Activated CD8-positive, alpha-beta memory T cell treated with anti-CD3 and anti-CD28 coated beads for 1 hour (primary cell): Measurements from ENCODE around the gene CLMN.

ENCODE experiments used
- DNase-seq, 2 donors: peaks; one replicate each; pipeline ENCODE4 v3.0.0-alpha.2; 2020; ENCODE audit warnings: low read depth in 1 of 2; ENCODE audit errors: extremely low read depth in 1 of 2

Gene CLMN

GRCh38 chr14:95246870-95247269 is 72.8 kb downstream of the CLMN start:
- DNase-seq: no peak

GRCh38 chr14:95245334-95245733 is 74.4 kb downstream of the CLMN start:
- DNase-seq: no peak

GRCh38 chr14:95244587-95244986 is 75.1 kb downstream of the CLMN start:
- DNase-seq: no peak

GRCh38 chr14:95242870-95243269 is 76.8 kb downstream of the CLMN start:
- DNase-seq: no peak

- DNase-seq: no peak
These were observed 78.6 kb downstream of the CLMN start for GRCh38 chr14:95240859-95241813.

GRCh38 chr14:95238487-95239298 is 81.0 kb downstream of the CLMN start:
- no peak for DNase-seq

GRCh38 chr14:95237958-95238340 is 81.8 kb downstream of the CLMN start:
- DNase-seq: no peak

GRCh38 chr14:95237121-95237957 is 82.4 kb downstream of the CLMN start:
- no peak for DNase-seq

- no peak for DNase-seq
These were observed 83.5 kb downstream of the CLMN start for GRCh38 chr14:95236221-95236620.

GRCh38 chr14:95235767-95236166 is 83.9 kb downstream of the CLMN start:
- DNase-seq: no peak

- DNase-seq: no peak
These were observed 84.4 kb downstream of the CLMN start for GRCh38 chr14:95235351-95235750.

GRCh38 chr14:95234426-95234825 is 85.3 kb downstream of the CLMN start:
- no peak for DNase-seq

GRCh38 chr14:95233702-95234241 is 85.9 kb downstream of the CLMN start:
- DNase-seq: no peak

- no peak for DNase-seq
These were observed 86.7 kb downstream of the CLMN start for GRCh38 chr14:95232894-95233584.

- DNase-seq: no peak
These were observed 87.6 kb downstream of the CLMN start for GRCh38 chr14:95231966-95232633.

GRCh38 chr14:95229749-95230148 is 90.0 kb downstream of the CLMN start:
- DNase-seq: no peak

- DNase-seq: no peak
These were observed 91.5 kb downstream of the CLMN start for GRCh38 chr14:95228240-95228639.

- DNase-seq: no peak
These were observed 92.3 kb downstream of the CLMN start for GRCh38 chr14:95227279-95227860.

GRCh38 chr14:95226801-95227200 is 92.9 kb downstream of the CLMN start:
- no peak for DNase-seq
